Astrocyte of the cerebellum (primary cell): Measurements from ENCODE around the gene MPEG1.

ENCODE experiments used
- DNase-seq: peaks from one replicate; pipeline ENCODE4 v3.0.0-alpha.2; 2011; ENCODE audit warnings: low read depth
- H3K4me3 ChIP-seq: 2 replicates; pipeline ENCODE4 v1.5.1; 2011; ENCODE audit warnings: mild to moderate bottlenecking, low read depth, low read length, moderate library complexity
- in situ Hi-C: cut with HindIII; loops from 2 replicates; pipeline ENCODE4 v1.10.0; 2017; ENCODE audit warnings: low sequenced_read_pairs
- TF ChIP-seq, protein P1 (sequence below): IDR thresholded peaks from 2 replicates; pipeline ENCODE4 v1.5.1; 2012; ENCODE audit warnings: low read length, low read depth, moderate library complexity, mild to moderate bottlenecking; ENCODE audit errors: missing control alignments

Gene MPEG1

DNA sequence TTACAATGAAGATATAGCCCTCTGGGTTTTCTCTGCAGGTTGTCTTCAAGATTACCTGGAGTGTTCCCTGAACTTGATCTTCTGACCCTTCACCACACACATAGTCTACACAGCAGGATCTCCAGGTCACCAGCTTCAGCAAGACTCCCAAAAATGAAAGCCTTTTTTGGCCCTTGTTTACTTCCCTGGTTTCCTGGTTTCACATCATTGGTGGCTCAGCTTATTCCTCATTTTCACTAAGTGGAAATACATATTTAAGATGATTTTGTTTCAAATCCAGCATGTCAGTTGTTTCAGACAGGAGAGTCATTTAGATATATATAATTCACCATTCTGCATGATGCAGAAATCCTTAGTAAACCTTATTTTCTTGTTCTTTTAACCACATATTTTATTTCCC, 41.6 kb upstream of the MPEG1 start:
- TF ChIP-seq, protein P1, sequence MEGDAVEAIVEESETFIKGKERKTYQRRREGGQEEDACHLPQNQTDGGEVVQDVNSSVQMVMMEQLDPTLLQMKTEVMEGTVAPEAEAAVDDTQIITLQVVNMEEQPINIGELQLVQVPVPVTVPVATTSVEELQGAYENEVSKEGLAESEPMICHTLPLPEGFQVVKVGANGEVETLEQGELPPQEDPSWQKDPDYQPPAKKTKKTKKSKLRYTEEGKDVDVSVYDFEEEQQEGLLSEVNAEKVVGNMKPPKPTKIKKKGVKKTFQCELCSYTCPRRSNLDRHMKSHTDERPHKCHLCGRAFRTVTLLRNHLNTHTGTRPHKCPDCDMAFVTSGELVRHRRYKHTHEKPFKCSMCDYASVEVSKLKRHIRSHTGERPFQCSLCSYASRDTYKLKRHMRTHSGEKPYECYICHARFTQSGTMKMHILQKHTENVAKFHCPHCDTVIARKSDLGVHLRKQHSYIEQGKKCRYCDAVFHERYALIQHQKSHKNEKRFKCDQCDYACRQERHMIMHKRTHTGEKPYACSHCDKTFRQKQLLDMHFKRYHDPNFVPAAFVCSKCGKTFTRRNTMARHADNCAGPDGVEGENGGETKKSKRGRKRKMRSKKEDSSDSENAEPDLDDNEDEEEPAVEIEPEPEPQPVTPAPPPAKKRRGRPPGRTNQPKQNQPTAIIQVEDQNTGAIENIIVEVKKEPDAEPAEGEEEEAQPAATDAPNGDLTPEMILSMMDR, result no peak
- in situ Hi-C loops, result no loop called here
- no peak overlapping the region for H3K4me3 ChIP-seq
- DNase-seq, result no peak

DNA sequence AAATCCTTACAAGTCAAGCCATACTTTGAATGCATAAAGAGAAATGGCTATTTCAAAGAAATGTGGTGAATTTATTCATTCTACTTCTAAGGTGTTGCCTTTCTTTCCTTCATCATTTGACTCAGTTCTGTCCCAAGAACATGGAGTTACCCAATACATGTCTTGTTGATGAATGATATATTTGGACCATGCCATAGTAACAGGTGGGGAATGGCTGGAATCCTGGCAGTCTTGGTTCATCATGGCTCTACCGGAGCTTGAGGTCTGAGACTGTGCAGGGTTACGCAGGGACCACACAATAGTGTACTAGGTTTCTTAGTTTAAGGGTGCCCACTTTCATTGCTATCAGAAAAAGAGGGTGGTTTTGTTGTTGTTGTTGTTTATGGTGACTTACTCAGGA, 40.3 kb upstream of the MPEG1 start:
- H3K4me3 ChIP-seq, result no peak overlapping the region
- in situ Hi-C loops, result no loop called here
- TF ChIP-seq, protein P1, result no peak
- DNase-seq, result no peak

DNA sequence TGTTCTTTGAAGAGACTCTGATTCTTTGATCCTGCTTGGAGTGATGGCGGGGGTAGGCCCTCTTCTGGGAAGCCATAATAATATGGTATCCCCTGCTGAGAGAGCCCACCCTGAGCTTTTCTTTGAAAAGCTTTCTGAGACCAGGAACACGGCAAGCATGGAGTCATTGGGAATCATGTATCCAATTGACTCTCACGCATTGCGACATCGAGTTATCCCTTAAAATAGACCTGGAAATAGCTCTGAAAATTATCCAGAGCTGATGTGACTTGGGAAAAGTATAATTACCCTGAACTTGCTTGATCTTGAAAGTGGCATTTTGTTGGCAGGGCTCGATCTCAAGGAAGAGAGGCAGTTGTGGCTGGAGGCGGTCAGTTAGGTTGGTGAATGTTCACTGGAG, 36.8 kb upstream of the MPEG1 start:
- no peak overlapping the region for H3K4me3 ChIP-seq
- DNase-seq, result no peak
- in situ Hi-C loops, result no loop called here
- TF ChIP-seq, protein P1, result no peak

DNA sequence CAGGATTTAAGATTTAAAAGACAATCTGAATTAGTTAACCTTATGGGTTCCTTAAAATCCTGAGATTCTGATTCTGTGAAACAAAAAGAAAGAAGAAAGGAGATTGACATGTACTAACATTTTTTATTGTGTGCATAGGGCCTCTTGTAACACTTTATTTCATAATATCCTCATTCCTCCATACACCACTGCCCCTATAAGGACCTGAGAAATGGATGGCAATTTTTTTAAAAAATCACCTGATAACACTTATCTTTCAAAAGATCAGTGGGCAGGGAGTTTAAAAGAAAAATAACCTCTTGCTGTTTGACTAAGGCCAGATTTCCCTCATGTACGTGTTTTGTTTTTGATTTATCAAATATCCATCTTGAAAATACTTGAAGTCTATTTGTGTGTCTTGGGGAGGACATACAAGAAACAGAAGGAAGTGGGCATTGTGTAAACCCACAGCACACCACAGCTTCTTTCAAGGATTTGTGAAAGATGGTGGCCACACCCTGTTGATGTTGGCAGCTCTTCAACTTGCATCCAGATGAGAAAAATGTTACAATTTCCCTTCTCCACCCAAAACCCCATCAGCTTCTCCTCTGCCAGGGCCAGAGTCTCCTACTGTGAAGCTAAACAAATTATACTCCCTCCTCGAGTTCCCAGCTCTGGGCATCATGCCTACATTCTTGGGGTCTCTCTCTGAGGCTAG, 35.0 kb upstream of the MPEG1 start:
- H3K4me3 ChIP-seq, result no peak overlapping the region
- in situ Hi-C loops, result no loop called here
- peak; percentile 64 for DNase-seq
- TF ChIP-seq, protein P1, result no peak

DNA sequence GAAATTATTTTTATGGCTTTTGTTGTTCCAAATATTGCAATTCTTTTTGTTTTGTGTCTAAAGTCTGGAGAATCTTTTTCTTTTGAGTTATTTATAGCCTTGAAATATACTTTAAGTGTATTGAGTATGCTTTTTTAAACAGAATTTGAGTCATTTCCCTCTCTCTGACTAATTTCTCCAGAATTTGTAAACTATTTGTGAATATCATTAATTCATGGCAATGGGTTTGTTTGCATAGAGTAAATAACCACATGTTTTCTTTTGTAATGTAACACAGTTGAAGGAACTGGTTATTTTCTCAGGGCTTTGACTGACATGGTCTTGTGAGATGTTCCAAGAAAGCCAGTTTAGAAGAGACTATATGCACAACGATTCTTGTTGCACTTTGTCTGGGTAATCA, 30.9 kb upstream of the MPEG1 start:
- in situ Hi-C loops, result no loop called here
- no peak for DNase-seq
- no peak overlapping the region for H3K4me3 ChIP-seq
- TF ChIP-seq, protein P1, result no peak

DNA sequence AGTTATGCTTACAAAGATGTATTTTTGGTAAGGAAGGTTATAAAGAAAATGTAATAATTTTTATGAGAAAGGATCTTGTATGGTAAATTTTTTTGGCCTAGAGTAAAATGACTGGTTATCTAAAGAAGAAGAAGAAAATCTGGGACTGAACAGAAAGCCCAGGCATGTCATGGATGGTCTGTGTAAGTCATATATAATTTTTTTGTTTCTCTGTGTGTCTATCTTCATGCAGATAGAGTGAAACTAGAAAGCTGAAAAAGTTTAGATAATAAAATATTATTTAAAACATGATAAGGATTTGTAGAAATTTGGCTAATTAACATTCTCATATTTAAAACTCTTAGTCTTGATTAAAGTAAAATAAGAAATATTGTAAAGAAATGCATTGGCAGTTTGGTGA, 27.6 kb upstream of the MPEG1 start:
- in situ Hi-C loops, result no loop called here
- TF ChIP-seq, protein P1, result no peak
- DNase-seq, result no peak

More for the DNA sequence above, 27.6 kb upstream of the MPEG1 start:
- no peak overlapping the region for H3K4me3 ChIP-seq
